Prostate gland (tissue), 1 donor: Measurements from ENCODE around the gene ACTA2.

Experiments used
- POLR2A ChIP-seq: fragments of 450-650 bp; IDR thresholded peaks from one replicate; pipeline ENCODE4 v1.6.1; 2016; ENCODE audit warnings: antibody characterized with exemption, mild to moderate bottlenecking
- POLR2AphosphoS5 ChIP-seq: sonication (generic); formaldehyde crosslinking; IDR thresholded peaks from one replicate; pipeline ENCODE4 v1.6.1; 2017; ENCODE audit warnings: antibody characterized with exemption

GRCh38 chr10:89001729-89002072 is 49.1 kb upstream of the ACTA2 start:
- TF ChIP-seq POLR2A (no peak), POLR2AphosphoS5 (no peak)
